Measurements from ENCODE around the gene HVCN1. TPM values are rescaled to one million over a fixed set of nuclear protein-coding genes. Genes with fewer than 3 reads are reported as not detected.

Gene HVCN1
- total and polyA plus RNA-seq, 2 of the 13 experiments (the other 11 are each of a cell fraction or from before 2014, with no cell fraction given) = 0.49 to 1.3 TPM

- CTCF ChIA-PET (ENCODE audit: low intra/inter-chr PET ratio, low total read pairs) = no interaction called here
- no peaks in the 10 kb centered on the region for H3K36me3 ChIP-seq (replicated peaks in 1 of 2; ENCODE audit: control insufficient read depth in 1 of 2, insufficient read depth in 2 of 2, low read length in 2 of 2)
- ATAC-seq (no peak), FAIRE-seq (no peak), DNase-seq (ENCODE audit: low spot score) (no peak)
- H3K9me3 ChIP-seq (ENCODE audit: low read length) = no peaks in the 10 kb centered on the region
- intact Hi-C loops (cut with micrococcal nuclease; ENCODE audit: unreplicated experiment) (no loop called here), in situ Hi-C loops (cut with HindIII; ENCODE audit: extremely low pct_ligation_motif_present, low pct_unique_long_range_greater_than_20kb) (no loop called here)
- H3K4me1 ChIP-seq (ENCODE audit: insufficient read depth, low read length) = peaks cover 11% of the 10 kb centered on the region
- no peak overlapping the region for H3K4me2 ChIP-seq (ENCODE audit: low read depth, low read length)
- no TSS peak for BruUV-seq (replicated peaks)
- H3K79me2 ChIP-seq (ENCODE audit: insufficient read depth, low read length) = no peaks in the 10 kb centered on the region
- POLR2A ChIA-PET = no interaction called here
- H3K27ac ChIP-seq (ENCODE audit: extremely low read length, insufficient read depth, low read length) = no peak overlapping the region
- 92% methylated on average over 4 of the region's 4 CpGs for WGBS (ENCODE audit: low lambda C conversion rate)
- H2AFZ ChIP-seq (ENCODE audit: low read length) = no peak overlapping the region
- no peak overlapping the region for H3K9ac ChIP-seq (ENCODE audit: insufficient read depth, low read depth, low read length)
- H4K20me1 ChIP-seq (ENCODE audit: insufficient read depth, low read length) = no peaks in the 10 kb centered on the region
- no peaks in the 10 kb centered on the region for H3K27me3 ChIP-seq (ENCODE audit: control insufficient read depth in 1 of 2, insufficient read depth in 2 of 2, low read length in 2 of 2)
- H3K4me3 ChIP-seq (replicated peaks in 1 of 3; ENCODE audit: insufficient read depth in 1 of 3, low read depth in 2 of 3, low read length in 3 of 3) = no peak overlapping the region
- no peak for TF ChIP-seq SMARCC2 (IDR thresholded peaks at IDR 0.05)
- TF ChIP-seq ZEB1 (IDR thresholded peaks at IDR 0.05; ENCODE audit: insufficient replicate concordance, low read depth) = no peak
- TF ChIP-seq NCOA5 (CRISPR knock-in tag; IDR thresholded peaks at IDR 0.05) = no peak
- TF ChIP-seq ZNF234 (CRISPR knock-in tag; conservative IDR thresholded peaks at IDR 0.05) = no peak
- TF ChIP-seq SMARCE1 (IDR thresholded peaks at IDR 0.05; ENCODE audit: borderline replicate concordance) = no peak
- no peak for TF ChIP-seq ZBTB42 (CRISPR knock-in tag; IDR thresholded peaks at IDR 0.05)
- no peak for TF ChIP-seq THAP9 (CRISPR knock-in tag; IDR thresholded peaks at IDR 0.05; ENCODE audit: borderline replicate concordance)
- no peak for TF ChIP-seq ASH2L (IDR thresholded peaks at IDR 0.05; ENCODE audit: insufficient read length, low read depth, low read length)
- no peak for TF ChIP-seq SETDB1 (CRISPR knock-in tag; IDR thresholded peaks at IDR 0.05; ENCODE audit: borderline replicate concordance)
- no peak for TF ChIP-seq ZFP36 (IDR thresholded peaks at IDR 0.05; ENCODE audit: borderline replicate concordance, low read depth, low read length, partially characterized antibody)
- no peak for TF ChIP-seq AHDC1 (CRISPR knock-in tag; IDR thresholded peaks at IDR 0.05; ENCODE audit: borderline replicate concordance)
- no peak for TF ChIP-seq ADNP (CRISPR knock-in tag; IDR thresholded peaks at IDR 0.05)
- TF ChIP-seq SMC3 (IDR thresholded peaks at IDR 0.05; ENCODE audit: low read length) = no peak
- TF ChIP-seq ZNF24 (IDR thresholded peaks at IDR 0.05) = no peak
- no peak for TF ChIP-seq ZSCAN5A (CRISPR knock-in tag; IDR thresholded peaks at IDR 0.05; ENCODE audit: borderline replicate concordance)
- no peak for TF ChIP-seq REL (CRISPR knock-in tag; conservative IDR thresholded peaks at IDR 0.05)
- TF ChIP-seq ELF3 (CRISPR knock-in tag; IDR thresholded peaks at IDR 0.05) = no peak
These were observed 20.0 kb upstream of the HVCN1 start for GRCh38 chr12:110708917-110709316.
